ENCODE results near the gene WDR74.
"Not testable (repeated sequence)": the region's sequence is repeated elsewhere in the genome, so short reads cannot be mapped to it uniquely, and the experiment has no call there.

The WDR74 gene

DNA sequence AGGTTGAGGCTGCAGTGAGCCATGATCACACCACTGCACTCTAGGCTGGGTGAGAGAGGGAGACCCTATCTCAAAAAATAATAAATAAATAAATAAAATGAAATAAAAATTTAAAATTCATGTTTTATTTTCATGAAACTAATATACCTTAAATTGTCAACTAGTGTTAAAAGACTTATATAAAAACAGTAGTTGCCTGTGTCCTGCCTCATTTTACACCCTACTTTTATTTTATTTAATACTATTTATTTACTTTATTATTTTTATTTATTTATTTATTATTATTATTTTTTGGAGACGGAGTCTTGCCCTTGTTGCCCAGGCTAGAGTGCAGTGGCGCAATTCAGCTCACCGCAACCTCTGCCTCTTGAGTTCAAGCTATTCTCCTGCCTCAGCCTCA, 4.8 kb upstream of the WDR74 start:
- POLR2A ChIA-PET: interaction anchor here (3.3 kb wide), 1 partner anchor 11 kb away, joined by 24 read pairs; no protein-coding TSS in a partner anchor
- no peak for DNase-seq (ENCODE audit: extremely low spot score)
- TF ChIP-seq, protein P1, sequence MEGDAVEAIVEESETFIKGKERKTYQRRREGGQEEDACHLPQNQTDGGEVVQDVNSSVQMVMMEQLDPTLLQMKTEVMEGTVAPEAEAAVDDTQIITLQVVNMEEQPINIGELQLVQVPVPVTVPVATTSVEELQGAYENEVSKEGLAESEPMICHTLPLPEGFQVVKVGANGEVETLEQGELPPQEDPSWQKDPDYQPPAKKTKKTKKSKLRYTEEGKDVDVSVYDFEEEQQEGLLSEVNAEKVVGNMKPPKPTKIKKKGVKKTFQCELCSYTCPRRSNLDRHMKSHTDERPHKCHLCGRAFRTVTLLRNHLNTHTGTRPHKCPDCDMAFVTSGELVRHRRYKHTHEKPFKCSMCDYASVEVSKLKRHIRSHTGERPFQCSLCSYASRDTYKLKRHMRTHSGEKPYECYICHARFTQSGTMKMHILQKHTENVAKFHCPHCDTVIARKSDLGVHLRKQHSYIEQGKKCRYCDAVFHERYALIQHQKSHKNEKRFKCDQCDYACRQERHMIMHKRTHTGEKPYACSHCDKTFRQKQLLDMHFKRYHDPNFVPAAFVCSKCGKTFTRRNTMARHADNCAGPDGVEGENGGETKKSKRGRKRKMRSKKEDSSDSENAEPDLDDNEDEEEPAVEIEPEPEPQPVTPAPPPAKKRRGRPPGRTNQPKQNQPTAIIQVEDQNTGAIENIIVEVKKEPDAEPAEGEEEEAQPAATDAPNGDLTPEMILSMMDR (IDR thresholded peaks at IDR 0.05; ENCODE audit: control extremely low read depth, extremely low read depth, low read depth, missing control alignments): no peak
- CTCF ChIA-PET: interaction anchor here (1.3 to 5.1 kb wide), 3 partner anchors 11 to 21 kb away, joined by 3 to 16 read pairs (median 5); no protein-coding TSS in a partner anchor

DNA sequence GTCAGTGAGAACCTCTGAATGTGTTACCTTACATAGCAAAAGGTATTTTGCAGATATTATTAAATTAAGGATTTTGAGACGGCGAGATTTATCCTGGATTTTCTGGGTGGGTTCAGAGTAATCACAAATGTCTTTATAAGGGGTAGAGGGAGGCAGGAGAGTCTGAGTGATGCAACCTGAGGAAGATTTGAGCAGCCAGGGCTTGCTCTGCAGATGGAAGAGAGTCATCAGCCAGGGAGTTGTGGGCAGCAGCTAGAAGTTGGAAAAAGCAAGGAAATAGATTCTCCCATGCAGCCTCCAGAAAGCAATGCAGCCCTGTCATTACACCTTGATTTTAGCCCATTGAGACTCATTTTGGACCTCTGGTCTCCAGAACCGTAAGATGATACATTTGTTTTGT, 4.1 kb upstream of the WDR74 start:
- ChIA-PET POLR2A (interaction anchor here (1.0 to 3.3 kb wide), 2 partner anchors 12 kb away, joined by 5 to 24 read pairs; no protein-coding TSS in a partner anchor), CTCF (interaction anchor here (2.1 to 5.1 kb wide), 2 partner anchors 11 to 20 kb away, joined by 5 to 16 read pairs; no protein-coding TSS in a partner anchor)
- DNase-seq (ENCODE audit: extremely low spot score): no peak

DNA sequence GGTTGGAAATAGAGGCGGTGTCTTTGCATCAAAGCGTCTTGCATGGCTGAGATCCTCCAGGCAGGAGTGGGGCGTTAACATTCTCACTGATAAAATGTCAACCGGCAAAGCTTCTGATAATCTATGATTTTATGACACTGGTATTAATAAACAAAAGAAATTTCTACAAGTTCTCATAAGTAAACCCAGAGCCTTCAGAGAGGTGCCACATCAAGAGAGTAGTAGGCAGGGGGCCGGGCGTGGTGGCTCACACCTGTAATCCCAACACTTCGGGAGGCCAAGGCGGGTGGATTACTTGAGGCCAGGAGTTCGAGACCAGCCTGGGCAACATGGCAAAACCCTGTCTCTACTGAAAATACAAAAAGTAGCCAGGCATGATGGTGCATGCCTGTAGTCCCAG, 3.5 kb upstream of the WDR74 start:
- POLR2A ChIA-PET: interaction anchor here (1.0 kb wide), 2 partner anchors 11 to 12 kb away, joined by 3 to 5 read pairs; no protein-coding TSS in a partner anchor
- DNase-seq (ENCODE audit: extremely low spot score): not testable (repeated sequence)
- CTCF ChIA-PET: interaction anchor here (5.1 kb wide), 1 partner anchor 12 kb away, joined by 16 read pairs; no protein-coding TSS in a partner anchor

More for the DNA sequence above, 4.1 kb upstream of the WDR74 start:
- TF ChIP-seq, protein P1 (IDR thresholded peaks at IDR 0.05; ENCODE audit: control extremely low read depth, extremely low read depth, low read depth, missing control alignments): no peak

DNA sequence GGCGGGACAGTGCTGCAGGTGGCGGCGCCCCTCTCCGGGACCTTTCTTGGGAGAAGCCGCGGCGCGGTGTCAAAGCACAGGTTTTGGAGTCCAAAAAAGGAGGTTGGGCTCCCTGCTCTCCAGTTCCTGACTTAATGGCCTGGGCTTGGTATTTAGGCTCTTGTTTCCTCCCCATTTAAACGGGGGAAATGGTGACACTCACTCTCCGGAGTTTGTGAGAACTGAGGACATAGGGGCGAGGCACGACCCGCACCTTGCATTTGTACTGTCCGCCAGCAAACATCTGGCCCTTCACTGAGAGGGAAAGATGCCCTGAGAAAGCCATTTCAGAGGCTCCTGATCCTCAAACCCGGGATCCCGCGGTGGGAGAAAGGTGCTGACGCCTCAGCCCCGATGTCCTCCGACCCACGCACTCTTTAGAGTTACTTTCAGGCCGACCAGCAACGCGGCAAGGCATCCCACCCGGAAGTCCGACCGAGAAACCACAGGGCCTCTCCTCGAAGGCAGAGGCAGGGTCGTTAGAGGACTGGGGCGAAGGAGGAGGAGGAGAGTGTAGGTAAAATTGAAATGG, 2.9 kb upstream of the WDR74 start:
- CTCF ChIA-PET: interaction anchor here (5.1 kb wide), 1 partner anchor 13 kb away, joined by 16 read pairs; no protein-coding TSS in a partner anchor
- DNase-seq (ENCODE audit: extremely low spot score): peak; percentile 36

DNA sequence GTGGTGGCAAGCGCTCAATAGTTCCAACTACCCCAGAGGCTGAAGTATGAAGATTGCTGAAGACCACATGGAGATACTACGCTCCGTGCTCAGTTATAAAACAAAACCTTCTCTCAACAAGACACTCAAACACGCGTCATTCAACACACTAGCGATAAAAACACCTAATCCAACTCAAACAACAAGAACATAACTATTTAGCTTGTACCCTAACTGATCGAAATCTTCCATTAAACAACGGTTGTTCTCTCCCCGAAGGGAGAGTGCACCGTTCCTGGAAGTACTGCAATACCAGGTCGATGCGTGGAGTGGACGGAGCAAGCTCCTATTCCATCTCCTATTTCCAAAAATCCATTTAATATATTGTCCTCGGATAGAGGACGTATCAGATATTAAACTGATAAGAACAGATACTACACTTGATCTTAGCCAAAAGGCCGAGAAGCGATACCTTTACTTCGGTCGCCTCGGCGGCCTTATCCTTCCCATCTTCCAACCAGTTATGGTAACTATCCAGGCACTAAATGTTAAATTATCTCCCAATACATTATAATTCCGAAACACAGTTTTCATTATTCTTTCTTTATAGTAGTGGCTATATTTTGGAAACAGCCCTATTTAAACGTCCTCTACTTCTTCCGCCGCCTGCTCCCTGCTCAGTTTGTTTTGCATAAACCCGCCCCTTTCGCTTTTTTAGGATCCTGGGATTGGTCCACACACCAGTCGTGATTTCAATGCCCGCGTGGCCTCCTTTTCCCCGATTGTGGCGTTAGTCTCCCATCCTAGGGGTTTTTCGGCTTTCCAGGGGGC, 2.2 kb upstream of the WDR74 start:
- DNase-seq (ENCODE audit: extremely low spot score): peak; percentile 92
- ChIA-PET CTCF (interaction anchor here (1.0 to 2.6 kb wide), 3 partner anchors 13 to 176 kb away, joined by 3 to 17 read pairs (median 7); partner anchors contain the start of genes CSKMT and TMEM179B), POLR2A (interaction anchor here (0.6 to 3.4 kb wide), 49 partner anchors 9 to 1093 kb away, joined by 3 to 236 read pairs (median 6); partner anchors contain the start of genes B3GAT3, C11orf98, CSKMT and EEF1G)
- TF ChIP-seq, protein P1 (IDR thresholded peaks at IDR 0.05; ENCODE audit: control extremely low read depth, extremely low read depth, low read depth, missing control alignments): no peak

More for the DNA sequence above, 2.9 kb upstream of the WDR74 start:
- TF ChIP-seq, protein P1 (IDR thresholded peaks at IDR 0.05; ENCODE audit: control extremely low read depth, extremely low read depth, low read depth, missing control alignments): no peak
- POLR2A ChIA-PET: interaction anchor here (1.0 to 3.4 kb wide), 12 partner anchors 12 to 170 kb away, joined by 3 to 236 read pairs (median 6); partner anchors contain the start of genes LBHD1, NXF1, POLR2G and UQCC3

DNA sequence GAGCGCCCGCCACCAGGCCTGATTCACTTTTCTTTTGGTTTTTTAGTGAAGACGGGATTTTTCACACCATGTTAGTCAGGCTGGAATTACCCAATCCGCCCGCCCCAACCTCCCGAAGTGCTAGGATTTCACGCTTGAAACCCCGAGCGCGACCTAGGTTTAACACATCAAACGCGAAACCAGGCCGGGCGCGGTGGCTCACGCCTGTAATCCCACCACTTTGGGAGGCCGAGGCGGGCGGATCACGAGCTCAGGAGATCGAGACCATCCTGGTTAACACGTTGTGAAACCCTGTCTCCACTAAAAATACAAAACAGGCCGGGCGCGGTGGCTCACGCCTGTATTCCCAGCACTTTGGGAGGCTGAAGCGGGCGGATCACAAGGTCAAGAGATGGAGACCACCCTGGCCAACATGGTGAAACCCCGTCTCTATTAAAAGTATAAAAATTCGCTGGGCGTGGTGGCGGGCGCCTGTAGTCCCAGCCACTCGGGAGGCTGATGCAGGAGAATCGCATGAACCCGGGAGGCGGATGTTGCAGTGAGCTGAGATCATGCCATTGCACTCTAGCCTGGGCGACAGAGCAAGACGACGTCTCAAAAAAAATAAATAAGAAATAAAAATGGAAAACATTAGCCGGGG, 1.5 kb upstream of the WDR74 start:
- not testable (repeated sequence) for DNase-seq (ENCODE audit: extremely low spot score)
- POLR2A ChIA-PET: interaction anchor here (0.6 to 3.4 kb wide), 52 partner anchors 9 to 1094 kb away, joined by 3 to 236 read pairs (median 6); partner anchors contain the start of genes B3GAT3, C11orf98, CSKMT and EEF1G
- CTCF ChIA-PET: interaction anchor here (1.0 to 2.6 kb wide), 4 partner anchors 13 to 175 kb away, joined by 3 to 17 read pairs (median 5); partner anchors contain the start of genes CSKMT and TMEM179B

DNA sequence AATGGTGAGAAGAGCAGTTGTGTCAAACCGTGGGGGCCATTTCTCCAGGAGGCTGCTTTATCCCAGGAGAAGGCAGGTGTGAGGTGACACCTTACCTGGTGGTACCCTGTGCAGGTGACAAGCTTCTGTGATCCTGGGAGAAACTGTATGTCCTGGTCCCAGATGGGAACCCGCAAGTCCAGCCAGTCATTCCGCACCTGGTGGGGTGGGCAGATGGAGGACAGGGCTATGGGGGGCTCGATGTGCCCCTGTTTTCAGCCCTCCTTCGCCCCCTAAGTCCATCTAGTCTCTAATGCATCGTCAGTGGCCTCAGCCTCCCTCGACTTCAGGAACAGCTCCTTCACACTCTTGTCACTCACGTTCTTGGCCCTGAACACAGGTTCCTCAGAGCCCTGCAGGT, 4.1 kb downstream of the WDR74 start:
- ChIA-PET POLR2A (no interaction called here), CTCF (interaction anchor here (0.8 to 0.9 kb wide), 2 partner anchors 9 to 43 kb away, joined by 3 to 4 read pairs; no protein-coding TSS in a partner anchor)
- no peak for DNase-seq (ENCODE audit: extremely low spot score)
- TF ChIP-seq, protein P1 (IDR thresholded peaks at IDR 0.05; ENCODE audit: control extremely low read depth, extremely low read depth, low read depth, missing control alignments): no peak

Data from GM10248 (cell line).